Progenitor cell of endocrine pancreas (in vitro differentiated cells): ENCODE measurements around the gene SPDYE4. TPM values are rescaled to one million over a fixed set of nuclear protein-coding genes. Genes with fewer than 3 reads are reported as not detected.

Source experiments
- DNase-seq: peaks from one replicate; pipeline ENCODE4 v3.0.0; 2021; ENCODE audit warnings: low spot score; ENCODE audit not compliant: unreplicated experiment
- H3K27ac Mint-ChIP-seq: 2 replicates; pipeline ENCODE4 v1.8.0; 2021; ENCODE audit warnings: mild to moderate bottlenecking, moderate library complexity, mixed read lengths
- H3K27me3 Mint-ChIP-seq: 2 replicates; pipeline ENCODE4 v1.8.0; 2021; ENCODE audit warnings: mixed read lengths
- H3K36me3 Mint-ChIP-seq: 2 replicates; pipeline ENCODE4 v1.8.0; 2022; ENCODE audit warnings: mixed read lengths; ENCODE audit not compliant: insufficient read depth
- H3K4me1 Mint-ChIP-seq: 2 replicates; pipeline ENCODE4 v1.8.0; 2021; ENCODE audit warnings: low read depth, mixed read lengths
- H3K4me3 Mint-ChIP-seq: 2 replicates; pipeline ENCODE4 v1.8.0; 2021; ENCODE audit warnings: low read depth, mild to moderate bottlenecking, moderate library complexity, mixed read lengths
- H3K9me3 Mint-ChIP-seq: 2 replicates; pipeline ENCODE4 v1.8.0; 2021; ENCODE audit warnings: low read depth, mixed read lengths
- CTCF ChIP-seq: fragments of 200-600 bp; sonication (generic); IDR thresholded peaks from one replicate; pipeline ENCODE4 v1.5.0; 2021; ENCODE audit warnings: antibody characterized with exemption, mild to moderate bottlenecking; ENCODE audit not compliant: unreplicated experiment
- total RNA-seq: library from RNA; stranded (reverse); gene quantifications from 2 replicates; pipeline ENCODE4 v1.2.1, GENCODE V29; 2021

The SPDYE4 gene
- total RNA-seq, 1 donor from 2014 or later: not detected

- Mint-ChIP-seq H3K4me3 (no peak overlapping the region), H3K27ac (no peak overlapping the region), H3K36me3 (no peaks in the 10 kb centered on the region), H3K9me3 (peaks cover 5% of the 10 kb centered on the region), H3K27me3 (peaks cover 7% of the 10 kb centered on the region), H3K4me1 (peaks cover 4% of the 10 kb centered on the region)
- no peak for DNase-seq
- TF ChIP-seq CTCF: no peak
Measured at GRCh38 chr17:8781776-8782175, 23.4 kb upstream of the SPDYE4 start.

GRCh38 chr17:8776881-8777280 lies 18.5 kb upstream of the SPDYE4 start:
- no peak for TF ChIP-seq CTCF
- H3K4me1 Mint-ChIP-seq: peaks cover 3% of the 10 kb centered on the region
- H3K27ac Mint-ChIP-seq: no peak overlapping the region
- H3K36me3 Mint-ChIP-seq: no peaks in the 10 kb centered on the region
- DNase-seq: no peak
- H3K9me3 Mint-ChIP-seq: peaks cover 3% of the 10 kb centered on the region
- H3K4me3 Mint-ChIP-seq: no peak overlapping the region
- no peaks in the 10 kb centered on the region for H3K27me3 Mint-ChIP-seq

- peaks cover 3% of the 10 kb centered on the region for H3K9me3 Mint-ChIP-seq
- H3K4me1 Mint-ChIP-seq: no peaks in the 10 kb centered on the region
- H3K27ac Mint-ChIP-seq: no peak overlapping the region
- no peak for TF ChIP-seq CTCF
- no peak for DNase-seq
- no peaks in the 10 kb centered on the region for H3K36me3 Mint-ChIP-seq
- no peaks in the 10 kb centered on the region for H3K27me3 Mint-ChIP-seq
- H3K4me3 Mint-ChIP-seq: no peak overlapping the region
Measured at GRCh38 chr17:8776248-8776647, 17.9 kb upstream of the SPDYE4 start.

- no peak for TF ChIP-seq CTCF
- no peak overlapping the region for H3K27ac Mint-ChIP-seq
- H3K4me1 Mint-ChIP-seq: peaks cover 6% of the 10 kb centered on the region
- DNase-seq: no peak
- peaks cover 32% of the 10 kb centered on the region for H3K9me3 Mint-ChIP-seq
- no peaks in the 10 kb centered on the region for H3K27me3 Mint-ChIP-seq
- H3K36me3 Mint-ChIP-seq: peaks cover 4% of the 10 kb centered on the region
- no peak overlapping the region for H3K4me3 Mint-ChIP-seq
Measured at GRCh38 chr17:8766731-8767130, 8.4 kb upstream of the SPDYE4 start.

- H3K4me3 Mint-ChIP-seq: no peak overlapping the region
- peaks cover 12% of the 10 kb centered on the region for H3K9me3 Mint-ChIP-seq
Measured at GRCh38 chr17:8762012-8762411, 3.7 kb upstream of the SPDYE4 start.

More at GRCh38 chr17:8762012-8762411, 3.7 kb upstream of the SPDYE4 start:
- H3K27ac Mint-ChIP-seq: no peak overlapping the region
- H3K27me3 Mint-ChIP-seq: peaks cover 15% of the 10 kb centered on the region
- no peaks in the 10 kb centered on the region for H3K36me3 Mint-ChIP-seq
- TF ChIP-seq CTCF: no peak
- no peak for DNase-seq
- H3K4me1 Mint-ChIP-seq: no peaks in the 10 kb centered on the region
